Gastroesophageal sphincter (tissue), 4 donors: Measurements from ENCODE around the gene KLHL40. TPM values are rescaled to one million over a fixed set of nuclear protein-coding genes. Genes with fewer than 3 reads are reported as not detected.
A peak's percentile ranks its signal among the peaks of the same experiment; 100 is the strongest.

Source experiments
- ATAC-seq: fragments of 150-250 bp; one replicate; pipeline ENCODE4 v1.9.1; 2016; ENCODE audit warnings: mild to moderate bottlenecking, moderate library complexity
- H3K27ac ChIP-seq, 4 donors: fragments of 200-600 bp; sonication (generic) in 3 of 4; 1 replicate in 3 of 4; 2 replicates in 1 of 4; pipeline ENCODE4 v1.5.1; 2016 to 2019
- H3K27me3 ChIP-seq: fragments of 200-600 bp; sonication (generic); one replicate; pipeline ENCODE4 v1.5.1; 2019
- H3K36me3 ChIP-seq, 2 donors: fragments of 200-600 bp; sonication (generic); one replicate each; pipeline ENCODE4 v1.5.1; 2019; ENCODE audit warnings: control low read depth in 1 of 2
- H3K4me1 ChIP-seq, 3 donors: fragments of 200-600 bp; sonication (generic); 1 replicate in 2 of 3; 2 replicates in 1 of 3; pipeline ENCODE4 v1.5.1; 2016 to 2019; ENCODE audit warnings: control low read depth in 2 of 3
- H3K4me3 ChIP-seq, 2 donors: fragments of 200-600 bp; sonication (generic); one replicate each; pipeline ENCODE4 v1.5.1; 2019; ENCODE audit warnings: mild to moderate bottlenecking in 1 of 2, moderate library complexity in 1 of 2
- H3K9me3 ChIP-seq, 3 donors: fragments of 200-600 bp; sonication (generic); one replicate each; pipeline ENCODE4 v1.5.1; 2017 to 2019; ENCODE audit warnings: control low read depth in 2 of 3
- EP300 ChIP-seq: sonication (generic); formaldehyde crosslinking; IDR thresholded peaks from one replicate; pipeline ENCODE4 v1.6.1; 2017; ENCODE audit warnings: antibody characterized with exemption, mild to moderate bottlenecking
- POLR2A ChIP-seq, 2 donors: fragments of 450-650 bp; IDR thresholded peaks; one replicate each; pipeline ENCODE4 v1.6.1; 2017; ENCODE audit warnings: antibody characterized with exemption in 2 of 2, mild to moderate bottlenecking in 2 of 2, moderate library complexity in 1 of 2
- POLR2AphosphoS5 ChIP-seq: sonication (generic); formaldehyde crosslinking; IDR thresholded peaks from one replicate; pipeline ENCODE4 v1.6.1; 2017; ENCODE audit warnings: antibody characterized with exemption
- WGBS, 2 donors: methylation state at CpG; one replicate each; pipeline ENCODE4 v1.1.5; 2018; ENCODE audit warnings: low coverage in 1 of 2; 5-methylcytosine and 5-hydroxymethylcytosine counted together
- total RNA-seq, 4 donors: library from RNA; depleted of rRNA; stranded (reverse); fragments of >200 nt; gene quantifications; one replicate each; pipeline ENCODE4 v1.1.0, GENCODE V29; 2016
- TF ChIP-seq, protein P1 (sequence below), 4 experiments: fragments of 200-600 bp in 2 of 4; fragments of 450-650 bp in 2 of 4; sonication (generic) in 1 of 4; IDR thresholded peaks; one replicate each; pipeline ENCODE4 v1.5.1; 2017 to 2019; ENCODE audit warnings: antibody characterized with exemption in 4 of 4, mild to moderate bottlenecking in 2 of 4, moderate library complexity in 2 of 4

KLHL40 gene
- total RNA-seq, 4 donors from 2014 or later, result not detected

GRCh38 chr3:42653560-42654330 lies 31.6 kb upstream of the KLHL40 start, which contains the start of gene ZBTB47:
Gene ZBTB47, plus strand, starts transcription at chr3:42653697. Its CDS starts 4,659 bp downstream, at chr3:42658356.
- Histone ChIP-seq H3K4me3 (peak within 1 kb of the TSS; percentile 92 to 95), H3K27me3 (no peaks in the 10 kb centered on the region), H3K27ac (peak within 1 kb of the TSS; percentile 93 to 97 (median 96)), H3K9me3 (no peaks in the 10 kb centered on the region), H3K36me3 (peaks cover 0 to 21% of the 10 kb centered on the region in 2 donors), H3K4me1 (peaks cover 7 to 80% (median 40%) of the 10 kb centered on the region in 3 donors)
- peak; percentile 57 for ATAC-seq
- TF ChIP-seq EP300 (no peak), POLR2A (IDR thresholded peaks at IDR 0.05) (no peak), POLR2AphosphoS5 (peak; percentile 53)
- WGBS, 2 donors, result no CpG with 5 or more reads among the region's 31 CpGs

GRCh38 chr3:42654331-42655201 lies 30.8 kb upstream of the KLHL40 start:
- ATAC-seq, result peak; percentile 83
- peaks cover 0 to 22% of the 10 kb centered on the region in 2 donors for H3K36me3 ChIP-seq
- no peaks in the 10 kb centered on the region for H3K27me3 ChIP-seq
- TF ChIP-seq POLR2A (IDR thresholded peaks at IDR 0.05), result peak; percentile 6 to 62
- TF ChIP-seq, protein P1, sequence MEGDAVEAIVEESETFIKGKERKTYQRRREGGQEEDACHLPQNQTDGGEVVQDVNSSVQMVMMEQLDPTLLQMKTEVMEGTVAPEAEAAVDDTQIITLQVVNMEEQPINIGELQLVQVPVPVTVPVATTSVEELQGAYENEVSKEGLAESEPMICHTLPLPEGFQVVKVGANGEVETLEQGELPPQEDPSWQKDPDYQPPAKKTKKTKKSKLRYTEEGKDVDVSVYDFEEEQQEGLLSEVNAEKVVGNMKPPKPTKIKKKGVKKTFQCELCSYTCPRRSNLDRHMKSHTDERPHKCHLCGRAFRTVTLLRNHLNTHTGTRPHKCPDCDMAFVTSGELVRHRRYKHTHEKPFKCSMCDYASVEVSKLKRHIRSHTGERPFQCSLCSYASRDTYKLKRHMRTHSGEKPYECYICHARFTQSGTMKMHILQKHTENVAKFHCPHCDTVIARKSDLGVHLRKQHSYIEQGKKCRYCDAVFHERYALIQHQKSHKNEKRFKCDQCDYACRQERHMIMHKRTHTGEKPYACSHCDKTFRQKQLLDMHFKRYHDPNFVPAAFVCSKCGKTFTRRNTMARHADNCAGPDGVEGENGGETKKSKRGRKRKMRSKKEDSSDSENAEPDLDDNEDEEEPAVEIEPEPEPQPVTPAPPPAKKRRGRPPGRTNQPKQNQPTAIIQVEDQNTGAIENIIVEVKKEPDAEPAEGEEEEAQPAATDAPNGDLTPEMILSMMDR (IDR thresholded peaks at IDR 0.05), result peak in 2 of 4 experiments; percentile 5 to 44
- peak; percentile 39 for TF ChIP-seq POLR2AphosphoS5
- no peak for TF ChIP-seq EP300
- H3K4me3 ChIP-seq, result peak overlapping the region; percentile 92 to 95
- no CpG with 5 or more reads among the region's 94 CpGs for WGBS, 2 donors
- peak overlapping the region; percentile 93 to 97 (median 96) for H3K27ac ChIP-seq
- H3K9me3 ChIP-seq, result no peaks in the 10 kb centered on the region
- peaks cover 7 to 88% (median 43%) of the 10 kb centered on the region in 3 donors for H3K4me1 ChIP-seq

GRCh38 chr3:42655331-42655888 lies 29.9 kb upstream of the KLHL40 start:
- peaks cover 0 to 25% of the 10 kb centered on the region in 2 donors for H3K36me3 ChIP-seq
- H3K27ac ChIP-seq, result peak overlapping the region; percentile 93 to 97 (median 96)
- ATAC-seq, result no peak
- no peaks in the 10 kb centered on the region for H3K27me3 ChIP-seq
- H3K4me1 ChIP-seq, result peaks cover 7 to 91% (median 44%) of the 10 kb centered on the region in 3 donors
- peak overlapping the region; percentile 92 to 95 for H3K4me3 ChIP-seq
- WGBS, 2 donors, result no CpG with 5 or more reads among the region's 4 CpGs
- H3K9me3 ChIP-seq, result no peaks in the 10 kb centered on the region
- TF ChIP-seq POLR2AphosphoS5, result peak; percentile 55
- TF ChIP-seq, protein P1 (IDR thresholded peaks at IDR 0.05), result no peak
- TF ChIP-seq EP300, result no peak

GRCh38 chr3:42655980-42656679 lies 29.2 kb upstream of the KLHL40 start:
- TF ChIP-seq POLR2AphosphoS5 (peak; percentile 41), POLR2A (IDR thresholded peaks at IDR 0.05) (no peak)
- peaks cover 0 to 31% of the 10 kb centered on the region in 2 donors for H3K36me3 ChIP-seq
- H3K4me1 ChIP-seq, result peaks cover 7 to 88% (median 44%) of the 10 kb centered on the region in 3 donors
- H3K27me3 ChIP-seq, result no peaks in the 10 kb centered on the region
- no peak for ATAC-seq
- peak overlapping the region in 3 of 4 donors; percentile 93 to 97 (median 96) for H3K27ac ChIP-seq
- WGBS, 2 donors, result 72 to 96% methylated on average over 3 to 4 of the region's 6 CpGs
- peak overlapping the region in 1 of 2 donors; percentile 92 for H3K4me3 ChIP-seq
- no peaks in the 10 kb centered on the region for H3K9me3 ChIP-seq
